IMR-90 (cell line): ENCODE measurements around the gene NDST1. TPM values are rescaled to one million over a fixed set of nuclear protein-coding genes. Genes with fewer than 3 reads are reported as not detected.

Experiments
- ATAC-seq: fragments of 200-7000 bp; cut with Tn5 transposase; 2 replicates; pipeline ENCODE4 v1.9.1; 2020; ENCODE audit warnings: low read depth, mild to moderate bottlenecking, moderate library complexity
- BruUV-seq: library from RNA; stranded (reverse); fragments of 400-500 nt; replicated peaks from 2 replicates; lab custom pipeline; 2021; lab: Mats Ljungman, UMichigan
- CTCF ChIA-PET: fragments of 300-600 bp; formaldehyde crosslinking; extraction: SDS; loops from one replicate; lab custom pipeline; 2021; ENCODE audit warnings: antibody characterized with exemption; lab: Yijun Ruan, JAX
- POLR2A ChIA-PET: fragments of 300-600 bp; sonication (Branson Sonifier 250); formaldehyde crosslinking; loops from one replicate; lab custom pipeline; 2022; ENCODE audit warnings: antibody characterized with exemption; ENCODE audit not compliant: unreplicated experiment; lab: Charles Lee
- DNase-seq: peaks from one replicate; pipeline ENCODE4 v3.0.0; 2013
- H2AFZ ChIP-seq: replicated peaks from 2 replicates; pipeline ENCODE3; 2013; ENCODE audit warnings: low read length, mild to moderate bottlenecking; ENCODE audit not compliant: poor library complexity
- H2AK5ac ChIP-seq: 2 replicates; pipeline ENCODE4 v1.6.1; 2013; ENCODE audit warnings: low read depth, low read length, inconsistent platforms
- H2AK9ac ChIP-seq: replicated peaks from 2 replicates; pipeline ENCODE3; 2013; ENCODE audit warnings: mild to moderate bottlenecking, low read depth, low read length, moderate library complexity; ENCODE audit not compliant: poor library complexity
- H2BK120ac ChIP-seq: 2 replicates; pipeline ENCODE4 v1.6.1; 2013; ENCODE audit warnings: low read depth, low read length, inconsistent platforms
- H2BK15ac ChIP-seq: 3 replicates; pipeline ENCODE4 v1.6.1; 2013; ENCODE audit warnings: low read depth, low read length, inconsistent platforms
- H2BK20ac ChIP-seq: 2 replicates; pipeline ENCODE4 v1.6.1; 2013; ENCODE audit warnings: low read depth, mild to moderate bottlenecking, inconsistent platforms, low read length, moderate library complexity
- H2BK5ac ChIP-seq: 2 replicates; pipeline ENCODE4 v1.6.1; 2013; ENCODE audit warnings: mild to moderate bottlenecking, low read depth, low read length, inconsistent platforms; ENCODE audit not compliant: poor library complexity, severe bottlenecking
- H3K14ac ChIP-seq: replicated peaks from 2 replicates; pipeline ENCODE4 v1.6.1; 2013; ENCODE audit warnings: low read depth, low read length, inconsistent platforms
- H3K18ac ChIP-seq: 2 replicates; pipeline ENCODE4 v1.6.1; 2013; ENCODE audit warnings: low read depth, low read length, control low read depth
- H3K23ac ChIP-seq: 2 replicates; pipeline ENCODE4 v1.6.1; 2013; ENCODE audit warnings: low read depth, low read length, inconsistent platforms
- H3K27ac ChIP-seq: 2 replicates; pipeline ENCODE4 v1.5.1; 2013; ENCODE audit warnings: mild to moderate bottlenecking, control low read depth, low read length; ENCODE audit not compliant: insufficient read depth
- H3K27me3 ChIP-seq: 2 replicates; pipeline ENCODE4 v1.6.1; 2013; ENCODE audit warnings: low read length; ENCODE audit not compliant: control insufficient read depth, insufficient read depth
- H3K36me3 ChIP-seq: 2 replicates; pipeline ENCODE4 v1.6.1; 2013; ENCODE audit warnings: low read length, mixed read lengths; ENCODE audit not compliant: control insufficient read depth, insufficient read depth
- H3K4ac ChIP-seq: 2 replicates; pipeline ENCODE4 v1.6.1; 2013; ENCODE audit warnings: low read depth, low read length, inconsistent platforms
- H3K4me1 ChIP-seq: 2 replicates; pipeline ENCODE4 v1.6.1; 2013; ENCODE audit warnings: low read length, mixed read lengths; ENCODE audit not compliant: control insufficient read depth, insufficient read depth
- H3K4me2 ChIP-seq: 2 replicates; pipeline ENCODE4 v1.6.1; 2013; ENCODE audit warnings: low read depth, mild to moderate bottlenecking, control low read depth, low read length, moderate library complexity
- H3K4me3 ChIP-seq: 2 replicates; pipeline ENCODE4 v1.5.1; 2013; ENCODE audit warnings: low read depth, mild to moderate bottlenecking, control low read depth, low read length, moderate library complexity; ENCODE audit not compliant: insufficient read depth
- H3K56ac ChIP-seq: 2 replicates; pipeline ENCODE4 v1.6.1; 2013; ENCODE audit warnings: low read length, inconsistent platforms; ENCODE audit not compliant: insufficient read depth; ENCODE audit errors: extremely low read depth
- H3K79me1 ChIP-seq, 2 experiments: 2 replicates each; pipeline ENCODE4 v1.6.1; 2013; ENCODE audit warnings: low read length in 2 of 2, inconsistent platforms in 1 of 2, low read depth in 1 of 2
- H3K9ac ChIP-seq: 2 replicates; pipeline ENCODE4 v1.6.1; 2013; ENCODE audit warnings: low read depth, low read length, control low read depth
- H3K9me1 ChIP-seq: 2 replicates; pipeline ENCODE4 v1.6.1; 2013; ENCODE audit warnings: low read length, inconsistent platforms; ENCODE audit not compliant: insufficient read depth
- H3K9me3 ChIP-seq: 2 replicates; pipeline ENCODE4 v1.6.1; 2013; ENCODE audit warnings: low read length; ENCODE audit not compliant: control insufficient read depth, insufficient read depth
- H4K20me1 ChIP-seq: 2 replicates; pipeline ENCODE4 v1.6.1; 2013; ENCODE audit warnings: low read length, inconsistent platforms; ENCODE audit not compliant: insufficient read depth
- H4K5ac ChIP-seq: 2 replicates; pipeline ENCODE4 v1.6.1; 2013; ENCODE audit warnings: mild to moderate bottlenecking, low read depth, low read length, control low read depth
- H4K8ac ChIP-seq, 2 experiments: 2 replicates each; pipeline ENCODE4 v1.6.1; 2013; ENCODE audit warnings: low read depth in 2 of 2, low read length in 2 of 2, control low read depth in 1 of 2, inconsistent platforms in 1 of 2
- H4K91ac ChIP-seq: 2 replicates; pipeline ENCODE4 v1.6.1; 2013; ENCODE audit warnings: low read depth, low read length, inconsistent platforms; ENCODE audit not compliant: insufficient read depth
- RCOR1 ChIP-seq: IDR thresholded peaks from 2 replicates; pipeline ENCODE4 v1.6.1; 2012; ENCODE audit warnings: mild to moderate bottlenecking, low read length, improper control_type of control experiment; ENCODE audit not compliant: insufficient replicate concordance
- WGBS, 2 experiments: methylation state at CpG; one replicate each; pipeline versions ENCODE4 v1.1.5 to v1.1.7; 2013; ENCODE audit warnings: missing lambda C conversion rate in 2 of 2; ENCODE audit not compliant: insufficient read length in 1 of 2; ENCODE audit errors: extremely low coverage in 2 of 2; 5-methylcytosine and 5-hydroxymethylcytosine counted together
- dilution Hi-C: fragments of 300-500 bp; cut with HindIII; formaldehyde crosslinking; loops from one replicate; pipeline ENCODE4 v1.14.3; 2018; ENCODE audit warnings: low sequenced_read_pairs; ENCODE audit not compliant: unreplicated experiment
- in situ Hi-C: fragments of 300-500 bp; cut with MboI; formaldehyde crosslinking; loops from 3 replicates; pipeline ENCODE4 v1.14.3; 2019; ENCODE audit warnings: low sequenced_read_pairs, inconsistent platforms, mixed read lengths
- intact Hi-C: fragments of 100-400 bp; cut with micrococcal nuclease; formaldehyde crosslinking; loops from 2 replicates; pipeline ENCODE4 v1.10.0; 2022
- polyA plus RNA-seq, 3 experiments: library from polyadenylated mRNA; depleted of rRNA; stranded (reverse); fragments of >200 nt; gene quantifications; 2 replicates each; pipeline ENCODE4 v1.2.3, GENCODE V29; 2012; ENCODE audit warnings: low replicate concordance in 1 of 3
- total RNA-seq: library from RNA; depleted of rRNA; stranded (reverse); fragments of >200 nt; gene quantifications from 2 replicates; pipeline ENCODE4 v1.2.3, GENCODE V29; 2012

The NDST1 gene
- total and polyA plus RNA-seq, 2 of the 4 experiments (the other 2 are of a cell fraction): 30.5 to 80.4 TPM

DNA sequence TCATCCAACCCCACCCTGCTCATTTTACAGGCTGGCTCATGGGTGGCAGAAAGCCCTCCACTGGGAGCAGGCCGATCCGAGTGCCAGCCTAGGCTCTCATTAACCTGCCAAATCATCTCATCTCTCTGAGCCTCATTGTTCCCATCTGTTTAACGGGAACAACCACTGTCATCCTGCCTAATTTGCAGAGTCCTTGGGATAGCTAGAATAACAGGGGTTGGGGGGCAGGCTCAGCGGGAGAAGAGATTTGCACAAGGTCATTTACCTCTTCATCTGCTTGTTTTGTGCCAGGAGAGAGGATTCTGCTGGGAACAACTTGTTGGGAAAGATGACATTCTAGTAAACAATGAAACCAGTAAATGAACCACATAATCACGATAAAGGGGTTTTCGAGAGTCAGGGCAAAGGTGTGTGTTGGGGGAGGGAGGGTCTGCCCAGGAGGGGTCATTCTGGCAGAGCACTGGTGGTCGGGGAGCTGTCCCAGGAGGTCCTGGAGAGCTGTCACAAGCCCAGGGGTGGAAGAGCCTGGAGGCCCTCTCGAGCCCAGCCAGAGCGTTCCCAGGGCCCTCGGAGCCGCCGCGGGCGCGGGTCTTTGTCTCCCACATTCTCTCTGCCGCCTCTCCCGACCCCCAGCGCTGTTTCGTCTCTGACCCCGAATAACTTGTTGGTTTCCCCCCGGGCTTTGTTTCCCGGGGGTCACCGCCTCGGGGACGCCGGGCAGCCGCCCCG is 22.8 kb upstream of the NDST1 start:
- Histone ChIP-seq H4K91ac (peak overlapping the region; percentile 92), H2BK120ac (peak overlapping the region; percentile 92), H3K36me3 (no peaks in the 10 kb centered on the region), H3K23ac (peak overlapping the region; percentile 98), H2AK5ac (peak overlapping the region; percentile 96), H3K4ac (peak overlapping the region; percentile 91), H3K27ac (peak overlapping the region; percentile 99), H3K79me1 (peaks cover 11 to 40% of the 10 kb centered on the region in 2 experiments; a peak in 3 of 4 replicates), H3K9me3 (no peaks in the 10 kb centered on the region), H3K27me3 (no peaks in the 10 kb centered on the region), H2AFZ (peak overlapping the region; percentile 91), H3K9me1 (peaks cover 8% of the 10 kb centered on the region), H3K4me1 (peaks cover 27% of the 10 kb centered on the region), H3K14ac (peak overlapping the region; percentile 92), H4K5ac (peak overlapping the region; percentile 70), H2AK9ac (peak overlapping the region; percentile 99), H2BK20ac (peak overlapping the region; percentile 65; the same call in 1 of the 2 replicates), H3K9ac (peak overlapping the region; percentile 99), H3K4me3 (peak overlapping the region; percentile 99), H3K56ac (peak overlapping the region; percentile 78; the same call in 1 of the 2 replicates), H4K20me1 (peaks cover 31% of the 10 kb centered on the region), H2BK5ac (peak overlapping the region; percentile 99), H3K4me2 (peak overlapping the region; percentile 90), H2BK15ac (peak overlapping the region; percentile 23; the same call in 1 of the 3 replicates), H3K18ac (peak overlapping the region; percentile 80), H4K8ac (peak overlapping the region; percentile 82 to 89)
- dilution Hi-C loops: no loop called here
- intact Hi-C loops: no loop called here
- DNase-seq: no peak
- ChIA-PET CTCF (no interaction called here), POLR2A (no interaction called here)
- in situ Hi-C loops: no loop called here
- WGBS, 2 experiments: 4% methylated on average over 5 of the region's 28 CpGs; no CpG with 5 or more reads in 1 of the 2 experiments
- BruUV-seq: no TSS peak
- TF ChIP-seq RCOR1: no peak
- ATAC-seq: no peak
